ENCODE results near the gene DERA.
A peak's percentile ranks its signal among the peaks of the same experiment; 100 is the strongest.
"Not testable (repeated sequence)": the region's sequence is repeated elsewhere in the genome, so short reads cannot be mapped to it uniquely, and the experiment has no call there.

Gene DERA

DNA sequence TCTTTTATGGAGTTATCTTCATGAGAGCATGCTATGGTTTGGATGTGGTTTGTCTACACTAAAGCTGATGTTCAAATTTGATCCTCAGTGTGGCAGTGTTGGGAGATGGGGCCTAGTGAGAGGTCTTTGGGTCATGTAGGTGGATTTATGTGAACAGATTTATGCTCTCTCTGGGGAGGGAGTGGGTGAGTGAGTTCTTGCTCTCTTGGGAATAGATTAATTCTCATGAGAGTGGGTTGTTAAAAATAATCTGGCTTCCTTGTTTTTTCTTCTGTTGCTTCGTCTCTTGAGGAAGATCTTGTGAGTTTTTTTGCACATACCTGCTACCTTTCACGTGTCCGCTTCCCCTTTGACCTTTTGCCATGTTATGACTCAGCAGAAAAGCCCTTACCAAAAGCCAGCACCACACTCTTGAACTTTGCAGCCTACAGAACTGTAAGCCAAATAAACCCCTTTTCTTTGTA is 20.5 kb downstream of the DERA start:
- peaks cover 2 to 12% of the 10 kb centered on the region in 2 donors for H3K9me3 Mint-ChIP-seq
- ATAC-seq, result no peak
- peaks cover 7% of the 10 kb centered on the region for H3K4me1 Mint-ChIP-seq
- H3K4me3 Mint-ChIP-seq, result no peak overlapping the region
- DNase-seq, result no peak
- H3K27me3 Mint-ChIP-seq, result no peaks in the 10 kb centered on the region
- peak overlapping the region in 1 of 2 donors; percentile 87 for H3K27ac Mint-ChIP-seq

- Mint-ChIP-seq H3K27me3 (no peaks in the 10 kb centered on the region), H3K4me1 (peaks cover 7% of the 10 kb centered on the region), H3K9me3 (peaks cover 9 to 12% of the 10 kb centered on the region in 2 donors), H3K27ac (no peak overlapping the region), H3K4me3 (no peak overlapping the region)
- DNase-seq (no peak), ATAC-seq (no peak)
Observed at GRCh38 chr12:15932327-15932726, 21.2 kb downstream of the DERA start.

GRCh38 chr12:15932971-15933370 is 21.8 kb downstream of the DERA start:
- peaks cover 7% of the 10 kb centered on the region for H3K4me1 Mint-ChIP-seq

GRCh38 chr12:15933751-15934150 is 22.6 kb downstream of the DERA start:
- no peak overlapping the region for H3K27ac Mint-ChIP-seq
- ATAC-seq, result no peak
- H3K4me1 Mint-ChIP-seq, result peaks cover 7% of the 10 kb centered on the region
- DNase-seq, result no peak
- H3K27me3 Mint-ChIP-seq, result no peaks in the 10 kb centered on the region
- H3K9me3 Mint-ChIP-seq, result peaks cover 17 to 18% of the 10 kb centered on the region in 2 donors
- H3K4me3 Mint-ChIP-seq, result no peak overlapping the region

More at GRCh38 chr12:15932971-15933370, 21.8 kb downstream of the DERA start:
- DNase-seq, result no peak
- Mint-ChIP-seq H3K27me3 (no peaks in the 10 kb centered on the region), H3K27ac (no peak overlapping the region), H3K4me3 (no peak overlapping the region), H3K9me3 (peaks cover 15 to 17% of the 10 kb centered on the region in 2 donors)
- no peak for ATAC-seq

DNA sequence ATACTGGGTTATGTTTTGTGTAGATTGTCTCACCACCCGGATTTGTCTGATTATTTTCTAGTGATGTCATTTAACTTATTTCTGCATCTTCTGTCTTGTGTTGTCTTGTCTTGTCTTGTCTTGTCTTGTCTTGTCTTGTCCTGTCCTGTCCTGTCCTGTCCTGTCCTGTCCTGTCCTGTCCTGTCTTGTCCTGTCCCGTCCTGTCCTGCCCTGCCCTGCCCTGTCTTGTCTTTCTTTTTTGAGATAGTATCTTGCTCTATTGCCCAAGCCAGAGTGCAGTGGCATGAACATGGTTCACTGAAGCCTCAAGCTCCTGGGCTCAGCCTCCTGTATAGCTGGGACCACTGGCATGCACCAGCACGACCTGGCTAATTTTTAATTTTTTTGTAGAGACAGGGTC is 25.6 kb downstream of the DERA start:
- DNase-seq (no peak), ATAC-seq (no peak)
- Mint-ChIP-seq H3K27ac (no peak overlapping the region), H3K27me3 (no peaks in the 10 kb centered on the region), H3K4me1 (peaks cover 1% of the 10 kb centered on the region), H3K9me3 (peaks cover 24 to 30% of the 10 kb centered on the region in 2 donors), H3K4me3 (no peak overlapping the region)

- no peak overlapping the region for H3K27ac Mint-ChIP-seq
- no peak overlapping the region for H3K4me3 Mint-ChIP-seq
- H3K9me3 Mint-ChIP-seq, result peaks cover 22 to 40% of the 10 kb centered on the region in 2 donors
- no peaks in the 10 kb centered on the region for H3K27me3 Mint-ChIP-seq
- ATAC-seq, result no peak
- DNase-seq, result no peak
- no peaks in the 10 kb centered on the region for H3K4me1 Mint-ChIP-seq
Observed at GRCh38 chr12:15937902-15938301, 26.8 kb downstream of the DERA start.

DNA sequence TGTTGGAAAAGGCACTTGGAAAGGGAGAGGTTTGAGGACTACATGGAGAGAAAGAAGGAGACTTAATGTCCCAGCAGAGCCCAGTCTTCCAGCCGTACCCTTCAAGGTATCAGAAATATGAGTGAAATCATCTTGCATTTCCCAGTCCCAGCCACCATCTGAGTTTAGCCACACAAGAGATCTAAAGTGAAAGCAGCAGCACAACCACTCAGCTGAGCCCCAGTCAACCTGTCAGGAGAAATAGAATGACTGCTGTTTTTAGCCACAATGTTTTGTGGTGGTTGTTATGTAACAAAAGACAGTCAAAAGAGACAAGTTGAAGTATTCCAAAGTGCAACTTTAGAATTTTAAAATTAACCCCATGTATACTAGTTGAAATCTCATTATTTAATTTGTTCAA is 28.0 kb downstream of the DERA start:
- ATAC-seq (no peak), DNase-seq (no peak)
- H3K27me3 Mint-ChIP-seq, result no peaks in the 10 kb centered on the region
- H3K27ac Mint-ChIP-seq, result no peak overlapping the region
- no peak overlapping the region for H3K4me3 Mint-ChIP-seq
- H3K9me3 Mint-ChIP-seq, result peaks cover 20 to 40% of the 10 kb centered on the region in 2 donors
- H3K4me1 Mint-ChIP-seq, result no peaks in the 10 kb centered on the region

GRCh38 chr12:15942475-15942874 is 31.3 kb downstream of the DERA start:
- Mint-ChIP-seq H3K9me3 (peaks cover 29 to 43% of the 10 kb centered on the region in 2 donors), H3K4me3 (no peak overlapping the region), H3K27me3 (no peaks in the 10 kb centered on the region), H3K27ac (no peak overlapping the region), H3K4me1 (no peaks in the 10 kb centered on the region)
- ATAC-seq (no peak), DNase-seq (no peak)

- not testable (repeated sequence) for H3K4me1 Mint-ChIP-seq, ATAC-seq, H3K27ac Mint-ChIP-seq, DNase-seq, H3K4me3 Mint-ChIP-seq, H3K27me3 Mint-ChIP-seq
- H3K9me3 Mint-ChIP-seq, result peaks cover 32 to 41% of the 10 kb centered on the region in 2 donors
Observed at GRCh38 chr12:15943519-15943918, 32.4 kb downstream of the DERA start.

- H3K27ac Mint-ChIP-seq, ATAC-seq, DNase-seq, H3K4me3 Mint-ChIP-seq, H3K27me3 Mint-ChIP-seq, H3K4me1 Mint-ChIP-seq: not testable (repeated sequence)
- peaks cover 23 to 25% of the 10 kb centered on the region in 2 donors for H3K9me3 Mint-ChIP-seq
Observed at GRCh38 chr12:15948461-15948860, 37.3 kb downstream of the DERA start.

DNA sequence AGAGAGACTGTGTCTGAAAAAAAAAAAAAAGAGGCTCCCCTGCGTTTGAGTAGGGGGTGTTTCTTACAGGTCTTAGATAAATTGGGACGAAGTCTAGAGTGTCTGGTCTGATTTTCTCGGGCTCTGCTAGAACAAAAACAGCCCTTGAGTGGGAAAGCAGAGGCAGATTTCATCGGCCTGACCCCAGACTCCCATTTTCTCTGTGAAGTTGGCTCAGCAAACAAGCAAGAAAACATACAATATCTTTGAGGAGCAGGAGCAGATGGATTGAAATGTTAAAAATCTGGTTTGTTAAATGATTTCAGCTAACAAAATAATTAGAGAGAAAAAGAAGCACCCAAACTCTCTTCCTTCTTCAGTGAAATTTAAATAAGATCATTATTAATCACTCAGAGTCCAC is 44.1 kb downstream of the DERA start:
- Mint-ChIP-seq H3K27me3 (no peaks in the 10 kb centered on the region), H3K4me3 (no peak overlapping the region), H3K27ac (no peak overlapping the region), H3K9me3 (peaks cover 0 to 1% of the 10 kb centered on the region in 2 donors), H3K4me1 (no peaks in the 10 kb centered on the region)
- ATAC-seq (no peak), DNase-seq (no peak)

DNA sequence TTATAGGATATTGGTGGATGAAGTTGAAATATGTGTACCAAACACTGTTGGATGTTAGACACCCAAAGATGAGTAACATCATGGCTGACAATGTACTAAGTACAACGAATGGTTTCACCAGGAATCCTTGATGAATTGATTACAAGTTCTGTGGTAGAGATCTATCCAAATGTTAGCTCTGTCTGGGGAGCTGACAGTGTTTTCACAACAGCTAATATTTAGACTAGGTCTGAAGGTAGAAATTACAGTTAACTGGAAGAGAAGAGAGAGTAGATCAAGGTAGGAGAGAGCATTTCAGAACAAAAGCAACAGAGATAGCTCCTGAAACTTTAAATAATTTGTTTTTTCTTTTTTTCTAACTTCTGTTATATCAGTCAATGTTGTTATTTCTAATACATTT is 44.9 kb downstream of the DERA start:
- Mint-ChIP-seq H3K4me3 (no peak overlapping the region), H3K9me3 (no peaks in the 10 kb centered on the region), H3K27me3 (no peaks in the 10 kb centered on the region), H3K4me1 (no peaks in the 10 kb centered on the region), H3K27ac (no peak overlapping the region)
- no peak for ATAC-seq
- no peak for DNase-seq

DNA sequence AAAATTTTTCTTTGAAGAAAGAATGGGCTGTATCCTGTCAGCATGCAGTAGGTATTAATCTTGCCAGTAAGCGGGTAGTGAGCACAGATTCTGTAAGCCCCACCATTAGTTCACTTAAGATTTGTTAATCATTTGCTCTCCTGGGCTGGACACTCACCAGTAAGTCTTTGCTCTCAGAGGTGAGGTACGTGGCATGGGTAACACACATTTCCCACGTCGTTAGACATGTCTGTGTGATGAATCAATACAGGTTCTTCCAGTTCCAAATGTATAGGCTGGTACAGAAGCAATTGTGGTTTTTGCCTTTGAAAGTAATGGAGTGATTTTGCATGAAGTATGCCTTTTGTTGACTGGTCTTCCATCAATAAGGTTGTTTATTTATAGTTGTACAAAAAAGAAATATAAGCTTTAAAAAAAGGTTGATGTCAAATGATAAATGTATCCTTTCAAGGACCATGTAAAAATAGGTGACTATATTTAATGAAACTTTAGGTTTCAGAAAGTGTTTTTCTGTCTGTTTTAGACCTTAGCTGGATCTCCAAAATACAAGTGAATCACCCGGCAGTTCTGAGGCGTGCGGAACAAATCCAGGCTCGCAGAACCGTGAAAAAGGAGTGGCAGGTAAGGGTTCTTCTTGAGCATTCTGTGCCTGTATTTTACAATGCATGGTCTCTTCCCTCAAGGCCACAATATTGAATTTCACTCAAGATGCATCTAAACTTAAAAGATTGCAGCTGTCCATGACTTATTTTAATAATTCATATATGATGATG is 45.5 kb downstream of the DERA start:
- DNase-seq, result no peak
- H3K27me3 Mint-ChIP-seq, result no peaks in the 10 kb centered on the region
- no peaks in the 10 kb centered on the region for H3K4me1 Mint-ChIP-seq
- no peaks in the 10 kb centered on the region for H3K9me3 Mint-ChIP-seq
- no peak overlapping the region for H3K4me3 Mint-ChIP-seq
- no peak overlapping the region for H3K27ac Mint-ChIP-seq
- no peak for ATAC-seq

DNA sequence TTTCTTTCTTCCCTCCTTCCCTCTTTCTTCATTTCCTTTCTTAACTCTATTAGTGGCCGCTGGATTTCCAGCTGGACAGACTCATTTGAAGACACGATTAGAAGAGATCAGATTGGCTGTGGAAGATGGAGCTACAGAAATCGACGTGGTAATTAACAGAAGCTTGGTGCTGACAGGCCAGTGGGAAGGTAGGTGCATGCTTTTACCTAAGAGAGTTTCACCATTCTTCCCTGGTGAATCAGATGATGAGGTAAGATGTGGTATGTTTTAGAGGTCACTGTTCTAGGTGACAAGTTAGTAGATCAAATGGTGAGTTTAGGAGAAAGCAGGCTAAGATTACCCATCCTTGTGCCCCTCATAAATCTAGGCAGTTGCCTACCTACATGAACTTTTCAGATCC is 51.6 kb downstream of the DERA start:
- Mint-ChIP-seq H3K4me1 (no peaks in the 10 kb centered on the region), H3K27ac (no peak overlapping the region), H3K4me3 (no peak overlapping the region), H3K27me3 (no peaks in the 10 kb centered on the region), H3K9me3 (no peaks in the 10 kb centered on the region)
- no peak for DNase-seq
- no peak for ATAC-seq

DNA sequence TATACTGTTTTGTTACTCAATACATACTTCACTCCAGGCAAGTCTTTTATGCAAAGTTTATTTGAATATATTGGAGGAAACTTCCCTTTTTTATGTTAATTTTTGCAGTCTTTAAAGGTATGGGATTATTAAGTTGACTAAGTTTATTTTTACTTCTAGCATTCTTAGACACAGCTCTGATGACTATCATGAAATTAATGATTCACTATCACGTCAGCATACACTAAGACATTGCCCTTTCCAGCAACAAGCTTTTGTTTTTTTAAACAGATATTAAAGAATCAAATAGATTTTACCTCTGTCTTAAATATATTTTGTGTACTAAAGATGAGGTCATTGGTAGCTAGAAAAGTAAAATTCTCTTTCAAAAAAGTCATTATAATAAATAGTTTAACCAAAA is 52.1 kb downstream of the DERA start:
- Mint-ChIP-seq H3K27ac (no peak overlapping the region), H3K4me1 (no peaks in the 10 kb centered on the region), H3K9me3 (no peaks in the 10 kb centered on the region), H3K27me3 (no peaks in the 10 kb centered on the region), H3K4me3 (no peak overlapping the region)
- ATAC-seq (no peak), DNase-seq (no peak)

GRCh38 chr12:15966426-15966825 is 55.3 kb downstream of the DERA start:
- no peak overlapping the region for H3K4me3 Mint-ChIP-seq
- no peak overlapping the region for H3K27ac Mint-ChIP-seq
- DNase-seq (no peak), ATAC-seq (no peak)
- H3K4me1 Mint-ChIP-seq, result no peaks in the 10 kb centered on the region
- no peaks in the 10 kb centered on the region for H3K27me3 Mint-ChIP-seq
- H3K9me3 Mint-ChIP-seq, result no peaks in the 10 kb centered on the region

- H3K27me3 Mint-ChIP-seq, H3K4me3 Mint-ChIP-seq, H3K4me1 Mint-ChIP-seq, H3K9me3 Mint-ChIP-seq, DNase-seq, ATAC-seq, H3K27ac Mint-ChIP-seq: not testable (repeated sequence)
Observed at GRCh38 chr12:15967053-15967452, 55.9 kb downstream of the DERA start.

Data from stimulated activated naive CD8-positive, alpha-beta T cell treated with anti-CD3 and anti-CD28 coated beads, Interleukin-15, amount 100 ng/mL, for 72 hours (primary cell).